Stimulated activated CD4-positive, alpha-beta T cell treated with anti-CD3 and anti-CD28 coated beads, TNF-alpha, amount 100 ng/mL, for 4 hours (primary cell): ENCODE data around the gene TMUB1.
A peak's percentile ranks its signal among the peaks of the same experiment; 100 is the strongest.

Source experiments
- DNase-seq, 3 experiments: peaks; one replicate each; pipeline ENCODE4 v3.0.0-alpha.2; 2020; ENCODE audit warnings: low read depth in 3 of 3

Gene TMUB1

DNA sequence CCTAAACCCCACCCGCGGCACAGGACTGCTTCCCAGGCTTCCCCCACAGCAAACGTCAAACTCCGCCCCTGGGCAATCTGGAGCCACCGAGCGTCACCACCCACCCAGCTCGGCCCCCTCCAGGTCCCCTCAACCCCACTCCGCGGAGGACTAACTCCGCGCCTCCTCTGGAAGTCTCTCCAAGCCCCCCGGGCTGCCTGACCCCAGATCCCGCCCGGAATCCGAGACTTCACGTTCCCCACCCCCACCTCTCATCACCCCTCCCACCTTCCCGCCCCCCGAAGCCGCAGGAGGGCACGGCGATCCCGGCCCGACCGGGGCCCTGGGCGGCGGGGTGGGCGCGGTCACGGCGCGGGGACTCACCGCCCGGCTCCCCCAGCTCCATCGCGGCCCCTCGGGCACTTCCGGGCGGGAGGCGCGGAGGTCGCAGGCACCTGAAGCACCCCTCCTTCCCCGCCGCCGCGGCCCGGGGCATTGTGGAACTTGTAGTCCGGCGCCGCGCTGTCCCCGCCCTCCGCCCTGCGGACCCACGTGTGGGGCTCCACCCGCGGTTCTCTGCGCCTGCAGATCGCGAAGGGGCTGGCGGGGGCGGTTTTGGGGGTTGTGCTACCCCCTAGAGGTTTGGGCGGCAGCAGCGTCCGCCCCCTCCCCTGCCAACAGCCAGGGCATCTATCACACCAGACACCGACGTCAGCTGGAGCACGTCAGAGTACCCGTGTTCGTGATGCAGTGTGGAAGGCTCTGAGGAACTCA, at the start of gene TMUB1:
TMUB1 (minus strand) TSS at position 423 of the 753 bp plus-strand sequence. CDS start 930 bp downstream, outside the sequence.
- DNase-seq, result peak; percentile 76 to 82 (median 78)

- no peak for DNase-seq
Observed at GRCh38 chr7:151132461-151133205, 49.3 kb upstream of the TMUB1 start.

- DNase-seq, result no peak
Observed at GRCh38 chr7:151131592-151132293, 48.5 kb upstream of the TMUB1 start.

DNA sequence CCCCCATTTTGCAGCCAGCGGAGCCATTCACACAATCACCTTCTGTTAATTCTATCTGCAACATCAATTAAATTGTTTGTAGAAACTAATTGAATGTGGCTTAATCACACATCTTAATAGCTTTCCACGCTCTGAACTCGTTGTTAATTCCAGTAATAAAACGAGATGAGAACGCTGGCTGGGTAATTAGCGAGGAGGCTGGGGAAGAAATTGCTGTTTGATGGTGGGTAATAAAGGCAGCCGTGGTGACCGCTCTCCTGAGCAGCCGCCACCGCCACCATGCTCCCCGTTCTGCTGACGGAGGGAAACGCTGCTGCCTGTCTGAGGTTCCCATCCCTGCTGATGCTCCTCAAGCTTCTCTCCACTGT, 47.9 kb upstream of the TMUB1 start:
- no peak for DNase-seq

DNA sequence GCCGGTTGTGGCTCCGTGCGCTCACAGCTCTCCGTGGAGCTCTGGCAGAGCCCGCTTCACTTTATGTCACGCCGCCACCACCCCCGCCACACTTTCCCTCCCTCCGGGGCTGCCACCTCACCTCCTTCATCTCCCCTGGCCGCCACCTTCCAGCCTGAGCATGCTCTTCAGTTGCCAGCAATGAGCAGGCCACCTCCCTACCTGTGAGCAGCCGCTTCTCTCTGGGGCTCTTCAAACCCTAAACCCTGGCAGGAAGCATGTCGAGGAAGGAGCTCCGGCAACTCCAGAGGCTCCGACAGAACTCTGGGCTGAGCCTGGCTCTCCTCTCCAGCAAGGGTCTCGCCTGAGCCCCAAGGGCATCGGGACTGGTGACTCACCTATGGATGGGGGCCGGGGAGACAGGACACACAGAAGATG, 47.5 kb upstream of the TMUB1 start:
- DNase-seq, result no peak

- DNase-seq, result no peak
Observed at GRCh38 chr7:151129960-151130591, 46.8 kb upstream of the TMUB1 start.

GRCh38 chr7:151129117-151129959, 46.0 kb upstream of the TMUB1 start:
- no peak for DNase-seq

DNA sequence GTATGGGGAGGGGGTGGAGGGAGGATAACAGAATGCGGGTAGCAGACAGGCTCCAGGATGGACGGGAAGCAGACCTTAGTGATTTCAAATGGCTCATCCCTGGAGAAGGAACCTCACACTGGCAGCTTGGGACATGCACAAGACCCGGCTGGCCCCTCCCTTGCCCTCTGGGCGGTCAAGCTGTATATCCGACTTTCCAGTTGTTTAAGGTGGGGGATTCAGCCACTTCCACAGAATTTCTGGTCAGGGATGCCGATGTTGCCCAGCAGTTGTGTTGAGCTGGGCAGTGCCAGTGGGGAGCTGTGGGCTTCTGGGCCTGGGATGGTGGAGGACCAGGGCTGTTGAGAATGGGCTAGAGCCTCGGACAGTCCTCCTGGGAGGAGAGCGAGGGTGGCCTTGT, 45.4 kb upstream of the TMUB1 start:
- no peak for DNase-seq

DNA sequence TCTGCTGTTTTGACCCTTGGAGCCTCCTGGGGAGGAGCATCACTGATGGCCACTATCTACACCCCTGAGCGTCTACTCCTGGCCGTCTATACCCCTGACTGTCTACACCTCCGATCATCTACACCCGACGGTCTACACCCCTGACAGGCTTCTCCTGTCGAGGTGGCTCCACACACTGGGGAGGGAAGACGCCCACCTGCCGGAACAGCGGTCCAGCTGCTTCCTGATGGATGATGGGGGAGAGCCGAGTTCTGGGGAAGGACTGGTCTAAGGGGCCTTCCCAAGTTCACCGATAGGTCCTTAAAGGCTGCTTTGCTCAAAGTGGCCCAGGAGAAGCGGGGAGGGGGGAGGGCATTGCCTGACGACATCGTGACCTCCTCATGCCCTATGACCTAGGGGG, 44.9 kb upstream of the TMUB1 start:
- DNase-seq, result no peak

DNA sequence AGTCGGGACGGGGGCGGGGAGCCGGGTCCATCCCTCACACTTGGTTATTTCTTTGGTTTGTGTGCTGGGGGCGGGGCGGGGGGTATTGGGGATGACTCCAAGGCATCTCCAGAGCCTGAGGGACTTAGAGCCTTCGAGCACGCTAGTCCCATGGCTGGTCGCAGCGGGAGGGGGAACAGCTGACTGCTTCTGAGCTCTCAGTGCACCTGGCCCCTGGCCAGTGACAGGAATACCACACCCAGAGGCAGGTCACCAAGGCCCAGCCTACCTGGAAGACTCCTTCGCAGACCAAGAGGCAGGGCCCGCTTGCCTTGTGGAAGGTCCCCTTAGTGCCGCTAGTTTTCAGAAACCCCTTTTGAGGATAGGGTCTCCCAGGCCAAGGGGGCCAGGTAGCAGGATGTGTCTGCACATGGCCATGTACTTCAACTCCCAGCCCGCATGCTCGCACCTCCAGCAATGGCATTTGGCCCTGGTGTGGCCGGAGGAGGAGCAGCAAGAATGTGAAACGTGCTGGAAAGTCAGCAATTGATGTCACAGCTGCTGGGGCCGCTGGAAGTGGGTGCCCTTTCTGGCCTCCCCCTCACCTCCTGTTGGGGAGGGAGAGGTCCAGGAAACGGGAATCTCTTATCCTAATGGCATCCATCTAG, 43.3 kb upstream of the TMUB1 start:
- no peak for DNase-seq

DNA sequence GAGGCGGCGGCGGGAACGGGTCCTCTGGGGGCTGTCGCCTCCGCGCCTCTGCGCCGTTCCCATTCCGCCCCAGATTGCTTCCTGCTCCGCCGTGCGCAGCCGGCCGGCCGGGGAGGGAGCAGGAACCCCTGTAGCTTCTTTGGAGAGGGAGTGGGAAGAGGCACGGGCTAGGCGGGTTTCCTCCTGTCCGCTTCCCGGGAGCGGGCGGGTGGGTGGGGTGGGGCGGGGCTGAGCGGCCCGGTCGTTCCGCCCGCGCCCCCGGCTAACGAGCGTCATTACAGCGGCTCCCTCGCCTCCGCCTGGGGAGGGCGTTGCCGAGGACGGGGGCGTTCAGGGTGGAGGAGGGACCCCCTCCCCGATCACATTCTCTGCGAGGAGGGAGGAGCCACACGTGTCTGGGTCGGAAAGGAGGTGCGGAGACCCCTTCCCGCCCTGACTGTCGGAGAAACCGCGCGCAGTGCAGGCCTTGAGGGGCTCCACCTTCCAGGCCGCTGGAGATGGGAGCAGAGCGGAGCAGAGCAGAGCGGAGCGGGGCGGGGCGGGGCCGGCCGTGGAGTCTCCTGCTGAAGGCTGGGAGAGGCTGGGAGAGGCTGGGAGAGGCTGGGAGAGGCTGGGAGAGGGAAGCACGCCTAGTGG, 42.7 kb upstream of the TMUB1 start:
- no peak for DNase-seq

- DNase-seq, result no peak
Observed at GRCh38 chr7:151125470-151125845, 42.2 kb upstream of the TMUB1 start.

GRCh38 chr7:151124899-151125399, 41.7 kb upstream of the TMUB1 start:
- no peak for DNase-seq

DNA sequence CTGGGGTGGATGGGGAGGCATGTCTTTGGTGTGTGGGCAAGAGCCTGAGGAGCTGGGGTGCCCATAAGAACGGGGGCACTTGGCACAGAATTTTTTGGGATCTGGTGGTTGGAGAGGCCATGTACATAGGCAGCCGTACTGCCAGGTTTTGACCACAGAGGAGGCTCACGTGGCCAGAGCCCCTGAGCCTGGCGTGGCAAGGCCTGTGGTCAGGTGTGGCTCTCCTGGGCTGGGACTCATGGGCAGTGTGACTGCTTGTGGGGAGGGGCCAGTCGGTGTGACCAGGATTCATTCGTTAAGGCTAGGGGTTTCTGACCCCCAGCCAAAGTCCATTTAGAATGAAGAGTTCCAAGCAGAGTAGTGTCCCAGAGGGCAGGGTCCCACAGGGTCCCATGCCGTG, 41.2 kb upstream of the TMUB1 start:
- no peak for DNase-seq

- DNase-seq, result peak; percentile 62 to 71 (median 67)
Observed at GRCh38 chr7:151123822-151124464, 40.6 kb upstream of the TMUB1 start.

GRCh38 chr7:151123158-151123821, 40.0 kb upstream of the TMUB1 start:
- DNase-seq, result no peak

- DNase-seq, result no peak
Observed at GRCh38 chr7:151122796-151123157, 39.5 kb upstream of the TMUB1 start.

DNA sequence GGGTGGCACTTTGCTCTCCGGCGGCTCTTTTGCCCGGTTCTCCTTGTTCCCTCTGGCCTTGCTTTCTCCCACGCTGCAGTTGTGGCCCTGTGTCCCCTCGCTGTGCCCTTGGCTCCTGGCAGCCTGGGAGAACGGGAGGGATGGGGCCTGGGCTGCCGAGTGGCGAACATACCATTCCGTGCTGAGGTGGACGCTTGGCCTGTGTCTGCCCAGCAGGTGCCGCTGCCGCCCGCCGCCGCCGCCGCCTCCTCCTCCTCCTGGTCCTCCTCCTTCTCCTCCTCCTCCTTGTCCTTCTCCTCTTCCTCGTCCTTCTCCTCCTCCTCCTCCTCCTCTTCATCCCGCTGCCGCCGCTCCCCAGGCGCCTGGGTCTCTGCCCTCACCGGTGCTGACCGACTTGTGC, 39.0 kb upstream of the TMUB1 start:
- no peak for DNase-seq
